HG03159 (cell line): ENCODE data around the gene RPL12.

ENCODE experiments used
- ATAC-seq: cut with Tn5 transposase; IDR thresholded peaks from one replicate; pipeline ENCODE4 v1.9.1; 2021; ENCODE audit warnings: mild to moderate bottlenecking, moderate library complexity; ENCODE audit not compliant: unreplicated experiment

Gene RPL12

DNA sequence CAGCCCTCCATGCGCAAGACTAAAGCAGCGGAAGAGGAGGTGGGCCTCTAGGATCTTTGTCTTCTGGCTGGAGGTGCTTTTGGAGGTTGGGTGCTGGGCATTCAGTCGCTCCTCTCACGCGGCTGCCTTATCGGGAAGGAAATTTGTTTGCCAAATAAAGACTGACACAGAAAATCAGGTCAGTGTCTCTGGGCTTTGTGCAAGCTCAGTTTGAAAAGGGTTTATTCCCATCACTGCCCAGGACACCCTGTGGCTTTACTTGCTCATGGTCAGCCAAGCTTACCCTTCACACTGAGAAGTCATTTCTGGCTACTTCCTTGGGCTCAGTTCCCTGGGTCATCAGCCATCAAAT lies 43.7 kb downstream of the RPL12 start:
- ATAC-seq = no peak

DNA sequence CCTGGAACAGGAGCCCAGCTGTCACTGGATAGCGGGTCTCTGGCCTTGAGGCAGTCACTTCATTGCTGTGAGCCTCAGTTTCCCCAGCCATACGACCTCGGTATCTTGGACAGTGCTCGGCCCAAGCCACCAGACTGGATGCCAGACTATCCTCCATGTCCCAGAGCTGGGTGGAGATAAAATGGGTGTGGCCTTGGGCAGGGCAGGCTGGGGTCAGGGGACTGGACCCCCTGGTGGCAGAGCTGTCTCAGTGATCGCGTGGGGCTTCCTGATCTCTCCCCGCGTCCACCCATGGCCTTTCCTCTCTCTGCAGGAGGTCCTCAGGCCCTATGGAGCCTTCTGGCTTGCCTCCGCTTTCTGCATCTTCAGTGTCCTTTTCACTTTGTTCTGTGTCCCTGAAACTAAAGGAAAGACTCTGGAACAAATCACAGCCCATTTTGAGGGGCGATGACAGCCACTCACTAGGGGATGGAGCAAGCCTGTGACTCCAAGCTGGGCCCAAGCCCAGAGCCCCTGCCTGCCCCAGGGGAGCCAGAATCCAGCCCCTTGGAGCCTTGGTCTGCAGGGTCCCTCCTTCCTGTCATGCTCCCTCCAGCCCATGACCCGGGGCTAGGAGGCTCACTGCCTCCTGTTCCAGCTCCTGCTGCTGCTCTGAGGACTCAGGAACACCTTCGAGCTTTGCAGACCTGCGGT lies 44.3 kb downstream of the RPL12 start:
- ATAC-seq = no peak

DNA sequence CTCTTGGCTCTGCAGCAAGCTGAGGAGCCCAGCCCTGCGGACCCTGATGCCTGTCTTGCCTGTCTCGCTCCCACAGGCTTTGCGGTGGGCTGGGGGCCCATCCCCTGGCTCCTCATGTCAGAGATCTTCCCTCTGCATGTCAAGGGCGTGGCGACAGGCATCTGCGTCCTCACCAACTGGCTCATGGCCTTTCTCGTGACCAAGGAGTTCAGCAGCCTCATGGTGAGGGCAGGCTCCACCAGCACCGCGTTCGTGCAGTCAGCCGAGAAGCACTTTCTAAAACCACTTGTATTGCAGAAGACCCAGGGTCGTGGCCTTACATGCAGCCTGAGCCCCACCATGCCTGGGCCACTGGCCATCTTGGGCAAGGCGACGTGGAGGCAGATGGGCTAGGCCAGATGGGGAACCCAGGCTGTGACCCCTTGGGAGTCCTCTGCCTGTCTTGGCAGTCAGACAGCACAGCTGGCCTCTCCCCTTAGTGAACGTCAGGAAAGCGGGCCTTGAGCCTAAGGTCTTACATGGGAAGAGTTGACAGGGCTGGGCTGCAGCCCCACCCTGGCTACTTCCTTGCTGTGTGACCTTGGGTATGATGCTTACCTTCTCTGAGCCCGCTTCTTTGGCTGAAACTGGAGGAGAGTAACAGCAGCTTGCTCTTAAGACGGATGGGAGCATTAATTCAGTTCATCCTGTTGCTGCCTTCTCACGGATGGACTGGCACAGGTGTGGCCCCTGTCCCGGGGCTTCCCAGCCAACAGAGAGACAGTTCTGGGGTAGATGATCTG lies 45.7 kb downstream of the RPL12 start:
- ATAC-seq = no peak

DNA sequence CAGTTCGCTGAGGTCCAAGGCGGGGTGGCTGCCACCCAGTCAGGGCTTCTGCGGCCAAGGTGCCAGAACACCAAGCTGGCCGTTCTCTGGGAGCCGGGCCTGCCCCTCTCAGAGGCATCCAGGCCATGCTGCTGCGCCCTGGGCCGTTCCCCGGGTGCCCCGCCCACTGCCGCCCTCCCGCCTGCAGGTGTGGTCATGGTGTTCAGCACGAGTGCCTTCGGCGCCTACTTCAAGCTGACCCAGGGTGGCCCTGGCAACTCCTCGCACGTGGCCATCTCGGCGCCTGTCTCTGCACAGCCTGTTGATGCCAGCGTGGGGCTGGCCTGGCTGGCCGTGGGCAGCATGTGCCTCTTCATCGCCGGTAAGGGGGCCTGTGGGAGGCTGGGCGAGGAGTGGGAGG lies 46.6 kb downstream of the RPL12 start:
- ATAC-seq = no peak

DNA sequence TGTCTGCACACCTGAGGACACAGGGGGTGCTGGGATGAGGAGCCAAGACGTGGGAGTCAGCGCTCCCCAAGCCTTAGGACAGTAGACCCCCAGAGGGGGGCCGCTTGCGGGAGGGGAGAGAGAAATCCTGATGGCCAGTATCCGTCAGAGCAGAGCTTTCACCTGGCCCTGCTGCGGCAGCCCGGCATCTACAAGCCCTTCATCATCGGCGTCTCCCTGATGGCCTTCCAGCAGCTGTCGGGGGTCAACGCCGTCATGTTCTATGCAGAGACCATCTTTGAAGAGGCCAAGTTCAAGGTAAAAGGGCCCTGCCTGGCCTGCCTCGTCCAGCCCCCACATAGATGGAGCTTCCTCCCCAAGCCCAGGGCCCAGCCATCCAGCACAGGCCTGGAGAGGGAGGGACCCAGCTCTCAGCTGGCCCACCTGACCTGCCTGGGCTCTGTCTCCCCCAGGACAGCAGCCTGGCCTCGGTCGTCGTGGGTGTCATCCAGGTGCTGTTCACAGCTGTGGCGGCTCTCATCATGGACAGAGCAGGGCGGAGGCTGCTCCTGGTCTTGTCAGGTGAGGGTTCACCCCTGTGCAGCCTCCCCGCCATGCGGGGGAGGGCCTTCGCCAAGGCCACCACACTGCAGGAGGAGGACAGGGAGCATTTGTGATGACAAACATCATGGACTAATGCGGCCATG lies 47.6 kb downstream of the RPL12 start:
- ATAC-seq = no peak

DNA sequence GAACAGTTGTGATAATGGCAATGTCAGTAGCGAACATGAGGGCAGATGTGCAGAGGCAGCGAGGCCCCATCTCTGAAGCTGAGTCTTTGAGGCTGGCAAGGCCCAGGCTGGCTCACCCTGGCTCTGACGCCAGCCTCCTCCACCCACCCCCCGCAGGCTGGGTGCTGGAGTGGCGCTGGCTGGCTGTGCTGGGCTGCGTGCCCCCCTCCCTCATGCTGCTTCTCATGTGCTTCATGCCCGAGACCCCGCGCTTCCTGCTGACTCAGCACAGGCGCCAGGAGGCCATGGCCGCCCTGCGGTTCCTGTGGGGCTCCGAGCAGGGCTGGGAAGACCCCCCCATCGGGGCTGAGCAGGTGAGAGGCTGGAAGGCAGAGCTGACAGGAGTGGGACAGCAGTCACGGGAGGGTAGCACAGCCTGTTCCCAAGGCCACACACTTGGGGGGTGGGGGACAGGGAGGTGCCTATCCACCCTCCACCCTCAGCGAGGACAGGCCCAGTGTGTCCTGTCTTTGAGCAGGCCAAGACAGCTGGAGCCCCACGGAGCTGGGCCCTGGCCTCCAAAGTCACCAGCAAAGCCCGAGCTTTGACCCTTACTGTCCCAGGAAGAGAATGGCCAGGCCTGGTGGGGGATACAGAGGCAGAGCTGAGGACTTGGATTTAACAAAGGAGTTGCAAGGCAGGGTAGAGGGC lies 48.7 kb downstream of the RPL12 start:
- ATAC-seq = no peak

DNA sequence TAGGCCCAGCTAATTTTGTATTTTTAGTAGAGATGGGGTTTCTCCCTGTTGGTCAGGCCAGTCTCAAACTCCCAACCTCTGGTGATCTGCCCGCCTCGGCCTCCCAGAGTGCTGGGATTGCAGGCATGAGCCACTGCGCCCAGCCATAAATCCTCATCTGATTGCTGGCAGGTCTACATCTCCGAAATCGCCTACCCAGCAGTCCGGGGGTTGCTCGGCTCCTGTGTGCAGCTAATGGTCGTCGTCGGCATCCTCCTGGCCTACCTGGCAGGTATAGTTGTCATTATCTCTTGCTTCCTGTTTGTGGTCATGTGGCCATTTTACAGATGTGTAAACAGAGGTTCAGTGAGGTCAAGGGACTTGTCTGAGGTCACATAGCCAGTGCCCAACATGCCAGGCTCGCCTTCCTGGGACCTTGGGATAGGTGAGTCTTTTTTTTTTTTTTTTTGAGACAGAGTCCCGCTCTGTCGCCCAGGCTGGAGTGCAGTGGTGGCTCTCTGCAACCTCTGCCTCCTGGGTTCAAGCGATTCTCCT lies 51.4 kb downstream of the RPL12 start:
- ATAC-seq = no peak

DNA sequence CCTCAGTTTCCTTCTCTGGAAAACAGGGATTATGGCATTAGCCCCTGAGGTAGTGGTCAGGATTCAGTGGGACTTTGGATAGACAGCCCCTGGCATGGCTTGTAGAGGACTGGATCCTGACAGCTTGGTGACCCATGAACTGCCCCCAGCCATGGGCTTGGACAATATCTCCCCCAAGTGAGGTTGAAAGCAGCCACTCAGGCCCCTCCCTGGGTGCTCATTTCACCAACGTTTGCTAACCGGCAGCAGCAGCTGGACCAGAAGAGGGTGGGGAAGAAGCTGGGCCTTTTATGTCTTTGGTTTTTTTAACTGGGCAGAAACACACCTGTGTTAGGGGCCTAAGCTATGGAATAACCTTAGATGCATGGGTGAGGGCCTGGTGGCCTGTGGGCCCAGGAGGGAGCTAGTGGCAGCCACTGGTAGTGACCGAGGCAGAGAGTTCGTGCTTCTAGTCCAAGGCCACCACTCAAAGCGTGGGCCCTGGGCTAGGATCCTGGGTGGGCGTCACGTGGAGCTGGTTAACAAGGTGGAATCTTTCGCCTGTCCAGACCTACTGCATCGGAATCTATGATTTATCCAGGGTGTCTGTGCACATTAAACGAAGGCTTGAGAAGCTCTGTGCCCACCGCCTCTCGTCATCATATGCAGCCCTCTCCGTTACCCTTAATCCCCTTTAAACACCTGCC lies 52.3 kb downstream of the RPL12 start:
- no peak for ATAC-seq

DNA sequence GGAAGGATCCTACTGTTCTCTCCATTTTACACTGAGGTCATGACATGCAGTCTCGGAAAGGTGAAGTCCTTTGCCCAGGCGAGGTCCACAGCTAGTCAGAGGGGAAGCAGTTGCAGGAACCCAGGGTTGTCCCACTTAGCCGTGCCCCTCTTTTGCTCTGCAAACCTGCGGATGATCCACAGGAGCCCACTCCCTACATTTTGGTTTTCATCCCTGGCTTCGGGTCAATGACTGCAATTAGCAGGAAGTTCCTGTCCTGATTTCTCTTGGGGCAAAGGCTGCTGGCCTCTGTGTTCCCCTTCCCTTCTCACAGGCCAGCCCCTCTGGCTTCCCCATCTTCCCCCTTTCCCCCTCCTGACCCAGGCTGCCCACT lies 52.9 kb downstream of the RPL12 start:
- no peak for ATAC-seq
